ENCODE measurements around the gene FOXK1.

FOXK1 gene

DNA sequence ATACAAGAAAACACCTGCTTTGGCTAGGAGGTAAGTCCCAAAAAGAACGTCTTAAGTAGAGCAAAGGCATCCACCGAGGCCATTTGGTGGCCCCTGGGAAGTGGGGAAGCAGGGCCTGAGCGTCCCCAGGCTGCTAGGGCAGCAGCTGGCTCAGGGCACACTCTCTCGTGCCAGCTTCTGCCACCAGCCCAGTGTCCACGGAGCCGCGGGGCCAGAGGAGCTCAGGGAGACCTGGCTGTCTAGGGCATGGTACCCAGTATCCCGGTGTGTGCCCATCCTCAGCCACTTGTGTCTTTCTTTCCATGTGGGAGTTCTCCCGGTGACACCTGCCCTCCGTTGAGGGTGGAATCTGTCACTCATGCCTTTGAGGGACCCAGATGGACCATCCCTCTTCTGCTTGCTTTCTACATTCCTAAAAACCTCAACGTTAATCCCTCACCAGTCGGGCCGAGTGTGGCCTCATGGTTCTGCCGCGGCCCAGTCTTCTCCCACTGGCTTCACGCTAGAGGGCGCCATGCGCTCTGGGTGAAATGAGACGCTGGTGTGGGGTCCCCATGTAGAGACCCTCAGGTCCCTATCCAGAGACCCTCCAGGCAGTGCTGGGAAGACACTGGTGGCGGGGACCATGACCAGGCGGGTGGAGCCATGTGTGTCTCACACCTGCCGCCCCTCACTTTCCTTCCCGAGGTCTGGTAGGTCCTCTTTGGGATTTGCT lies 83.8 kb downstream of the FOXK1 start:
- no peak for DNase-seq (ENCODE audit: low spot score)

DNA sequence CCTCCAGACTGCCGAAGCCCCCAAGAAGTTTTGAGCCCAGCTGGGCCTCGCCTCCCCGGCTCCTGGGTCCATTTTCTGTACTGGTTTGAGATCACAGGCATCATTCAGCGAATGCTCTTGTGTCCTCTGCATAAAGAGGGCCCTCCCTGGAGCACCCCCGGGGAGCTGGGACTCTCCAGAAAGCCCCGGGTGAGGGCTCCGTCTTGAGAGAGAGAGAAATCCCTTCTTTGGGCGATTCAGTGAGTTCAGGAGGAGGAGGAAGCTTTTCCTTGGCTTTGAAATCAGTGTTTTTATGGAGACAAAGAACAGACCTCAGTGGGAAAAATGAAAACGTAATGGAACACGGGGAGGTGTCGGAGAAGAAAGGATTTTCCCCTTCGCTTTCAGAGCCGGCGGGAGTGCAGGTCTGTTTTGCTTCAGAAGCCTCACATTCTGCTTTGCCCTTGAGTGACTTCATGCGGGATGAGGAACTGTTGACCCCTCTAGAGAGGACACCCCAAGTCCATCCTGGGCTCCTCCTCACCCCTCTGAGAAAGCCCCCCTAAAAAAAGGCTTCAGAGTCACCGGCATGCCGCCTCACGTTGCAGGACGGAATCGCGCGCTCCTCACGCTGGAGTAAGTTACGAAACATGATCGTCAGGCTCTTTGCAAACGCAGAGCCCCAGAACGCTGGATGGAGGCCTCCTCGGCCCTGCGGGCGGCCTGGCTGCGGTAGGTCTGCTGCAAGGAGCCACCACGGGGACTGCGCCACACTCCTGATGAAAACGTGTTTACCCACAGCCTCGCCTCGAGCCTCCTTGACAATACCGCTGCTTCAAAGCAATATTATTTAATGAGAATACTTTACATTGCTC lies 84.8 kb downstream of the FOXK1 start:
- DNase-seq (ENCODE audit: low spot score): no peak

DNA sequence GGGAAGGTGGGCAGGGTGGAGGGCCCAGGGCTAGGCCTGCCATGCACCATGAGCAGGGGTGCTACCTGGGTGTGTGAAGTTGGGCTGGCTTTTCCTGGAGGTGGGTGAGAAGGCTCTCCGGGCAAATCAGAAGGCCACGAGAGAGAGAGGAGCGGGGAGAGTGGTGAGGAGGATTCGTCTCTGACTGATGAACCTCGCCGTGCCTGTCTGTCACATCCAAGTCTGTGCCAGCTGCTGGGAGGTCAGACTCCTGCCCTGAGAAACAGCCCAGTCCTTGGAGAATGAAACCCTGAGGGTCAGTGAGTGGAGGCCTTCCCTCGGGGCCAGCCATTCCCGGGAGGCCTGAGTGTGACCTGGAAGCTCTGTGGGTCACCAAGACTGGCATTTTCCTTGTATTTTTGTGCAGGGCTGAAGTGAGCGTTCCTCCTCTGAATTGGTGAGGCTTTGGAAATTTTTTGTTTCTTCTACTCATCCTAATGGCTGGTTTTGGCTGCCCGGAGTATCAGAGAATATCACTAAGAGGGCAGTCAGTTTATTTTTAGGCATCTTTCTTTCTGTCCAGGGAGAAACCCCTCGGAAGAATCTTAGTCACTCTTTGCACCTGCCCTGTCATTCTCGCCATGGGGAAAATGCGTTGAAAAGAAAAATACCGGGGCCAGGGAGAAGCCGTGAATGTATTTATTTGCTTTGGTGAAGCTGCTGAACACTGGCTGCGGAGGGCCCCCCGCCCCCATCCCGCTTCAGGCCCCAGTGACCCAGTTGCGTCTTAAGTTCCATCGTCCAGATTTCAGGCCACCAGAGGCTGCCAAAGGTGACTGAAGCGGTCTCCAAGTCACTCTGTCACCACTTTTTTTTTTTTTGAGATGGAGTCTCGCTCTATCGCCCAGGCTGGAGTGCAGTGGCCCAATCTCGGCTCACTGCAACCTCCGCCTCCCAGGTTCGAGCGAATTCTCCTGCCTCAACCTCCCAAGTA lies 86.8 kb downstream of the FOXK1 start:
- no peak for DNase-seq (ENCODE audit: low spot score)

DNA sequence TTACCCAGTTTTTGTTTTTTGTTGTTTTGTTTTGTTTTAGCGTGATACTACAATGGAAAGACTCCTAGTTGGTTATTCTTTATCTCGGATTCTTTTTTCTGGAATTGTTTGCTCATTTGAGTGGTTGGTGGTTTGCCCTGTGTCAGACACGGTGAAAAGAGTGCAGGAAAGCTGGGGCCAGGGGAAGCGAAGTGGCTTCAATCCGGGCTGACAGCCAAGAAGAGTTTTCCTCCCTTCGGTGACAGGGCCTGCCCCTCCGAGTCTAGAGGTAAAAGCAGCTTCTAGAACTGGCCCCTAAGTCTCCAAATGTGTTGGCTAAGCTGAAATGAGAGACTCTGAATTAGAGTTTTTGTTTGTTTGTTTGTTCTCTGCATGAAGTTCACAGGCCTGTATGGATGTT lies 87.7 kb downstream of the FOXK1 start:
- DNase-seq (ENCODE audit: low spot score): no peak

GRCh38 chr7:4770886-4771285 lies 88.8 kb downstream of the FOXK1 start:
- DNase-seq (ENCODE audit: low spot score): no peak

GRCh38 chr7:4771737-4772136 lies 89.6 kb downstream of the FOXK1 start:
- no peak for DNase-seq (ENCODE audit: low spot score)

- no peak for DNase-seq (ENCODE audit: low spot score)
Observed at GRCh38 chr7:4772306-4772705, 90.2 kb downstream of the FOXK1 start.

DNA sequence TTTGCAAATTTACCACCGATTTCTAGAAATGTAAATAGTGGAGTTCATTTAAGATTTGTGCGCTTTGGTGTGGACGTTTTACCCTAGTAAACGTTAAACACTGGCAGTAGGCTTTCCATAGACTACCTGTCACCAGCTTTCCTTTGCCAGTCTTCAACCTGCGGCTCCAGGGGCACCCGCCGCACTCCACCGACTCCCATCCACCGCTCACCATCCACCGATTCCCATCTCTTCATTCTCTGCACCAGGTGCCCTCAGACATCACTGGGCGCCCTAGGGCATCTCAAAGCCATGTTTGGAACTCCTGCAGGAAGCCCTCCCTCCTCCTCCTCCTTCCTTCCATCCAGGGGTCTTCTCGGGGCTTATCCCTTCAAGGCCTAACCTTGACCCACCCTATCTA lies 91.9 kb downstream of the FOXK1 start:
- no peak for DNase-seq (ENCODE audit: low spot score)

DNA sequence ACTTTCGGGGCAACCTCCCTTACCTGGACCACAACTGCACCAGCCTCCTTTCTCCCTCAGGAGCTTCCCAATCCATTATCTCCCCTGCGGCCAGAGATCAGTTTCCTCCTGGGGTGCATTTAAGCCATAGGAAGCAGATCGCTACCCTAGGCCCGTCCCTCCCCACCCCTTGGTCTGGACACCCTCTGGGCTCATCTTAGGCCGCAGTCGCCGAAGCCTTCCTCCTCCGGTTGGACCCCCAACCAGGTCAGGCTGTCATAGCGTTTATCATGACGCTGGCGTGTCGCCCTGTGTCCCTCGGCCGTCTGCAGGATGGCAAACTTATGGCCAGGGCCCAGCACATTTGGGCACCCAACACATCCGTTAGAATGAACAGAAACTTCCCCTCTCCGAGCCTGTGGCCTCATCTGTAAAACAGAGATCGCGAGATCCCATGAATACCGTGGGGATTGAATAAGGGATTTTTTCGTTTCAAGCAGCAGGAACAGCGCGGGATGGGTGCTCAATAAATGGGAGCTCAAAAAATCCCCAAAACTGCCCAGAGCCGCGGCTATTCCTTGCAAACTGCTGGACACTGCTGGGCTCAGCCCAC lies 92.7 kb downstream of the FOXK1 start:
- peak; percentile 66 for DNase-seq (ENCODE audit: low spot score)

GRCh38 chr7:4775250-4775847 lies 93.3 kb downstream of the FOXK1 start, which contains the start of gene AP5Z1:
Gene AP5Z1 (plus strand): TSS chr7:4775623. CDS start chr7:4775716, 93 bp downstream.
- DNase-seq (ENCODE audit: low spot score): peak; percentile 98

GRCh38 chr7:4775848-4776623 lies 93.9 kb downstream of the FOXK1 start:
- DNase-seq (ENCODE audit: low spot score): peak; percentile 43

DNA sequence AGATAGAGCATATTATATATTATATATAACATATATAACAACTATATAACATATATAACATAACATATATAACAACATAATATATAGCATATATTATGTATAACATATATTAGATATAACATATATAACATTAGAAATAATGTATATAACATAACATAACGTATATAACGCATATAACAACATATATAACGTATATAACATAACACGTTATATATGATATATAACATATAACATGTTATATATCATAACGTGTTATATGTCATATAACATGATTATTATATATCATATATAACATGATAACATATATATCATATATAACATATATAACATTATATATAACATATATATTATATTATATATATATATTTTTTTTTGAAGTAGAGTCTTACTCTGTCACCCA lies 97.0 kb downstream of the FOXK1 start:
- no peak for DNase-seq (ENCODE audit: low spot score)

DNA sequence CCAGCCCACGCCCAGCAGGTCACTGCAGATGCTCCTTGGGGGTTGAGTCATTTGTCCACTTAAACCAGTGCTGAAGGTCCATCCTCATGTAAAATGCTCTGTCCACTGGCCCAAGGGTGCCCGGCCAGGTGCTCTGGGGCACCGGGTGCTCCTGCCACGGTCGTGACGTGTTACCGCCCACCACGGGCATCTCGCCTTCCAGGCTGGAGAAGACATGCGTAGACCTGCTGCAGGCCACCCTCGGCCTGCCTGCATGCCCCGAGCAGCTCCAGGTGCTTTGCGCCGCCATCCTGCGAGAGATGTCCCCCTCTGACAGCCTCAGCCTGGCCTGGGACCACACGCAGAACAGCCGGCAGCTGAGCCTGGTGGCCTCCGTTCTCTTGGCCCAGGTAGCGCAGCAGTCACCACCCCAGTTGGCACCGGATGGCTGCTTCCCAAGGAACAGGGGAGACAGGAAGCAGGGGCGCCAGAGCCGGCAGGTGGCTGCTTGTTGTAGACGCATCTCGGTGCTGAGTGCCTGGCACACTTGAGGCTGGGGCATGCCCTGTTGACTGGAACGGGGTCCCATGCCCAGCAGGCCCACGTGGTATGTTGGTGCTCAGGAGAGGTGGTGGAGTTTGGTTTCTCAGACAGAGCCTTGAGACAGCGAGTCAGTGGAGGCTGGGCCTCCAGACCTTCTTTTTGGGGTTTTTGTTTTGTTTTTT lies 99.4 kb downstream of the FOXK1 start:
- no peak for DNase-seq (ENCODE audit: low spot score)

DNA sequence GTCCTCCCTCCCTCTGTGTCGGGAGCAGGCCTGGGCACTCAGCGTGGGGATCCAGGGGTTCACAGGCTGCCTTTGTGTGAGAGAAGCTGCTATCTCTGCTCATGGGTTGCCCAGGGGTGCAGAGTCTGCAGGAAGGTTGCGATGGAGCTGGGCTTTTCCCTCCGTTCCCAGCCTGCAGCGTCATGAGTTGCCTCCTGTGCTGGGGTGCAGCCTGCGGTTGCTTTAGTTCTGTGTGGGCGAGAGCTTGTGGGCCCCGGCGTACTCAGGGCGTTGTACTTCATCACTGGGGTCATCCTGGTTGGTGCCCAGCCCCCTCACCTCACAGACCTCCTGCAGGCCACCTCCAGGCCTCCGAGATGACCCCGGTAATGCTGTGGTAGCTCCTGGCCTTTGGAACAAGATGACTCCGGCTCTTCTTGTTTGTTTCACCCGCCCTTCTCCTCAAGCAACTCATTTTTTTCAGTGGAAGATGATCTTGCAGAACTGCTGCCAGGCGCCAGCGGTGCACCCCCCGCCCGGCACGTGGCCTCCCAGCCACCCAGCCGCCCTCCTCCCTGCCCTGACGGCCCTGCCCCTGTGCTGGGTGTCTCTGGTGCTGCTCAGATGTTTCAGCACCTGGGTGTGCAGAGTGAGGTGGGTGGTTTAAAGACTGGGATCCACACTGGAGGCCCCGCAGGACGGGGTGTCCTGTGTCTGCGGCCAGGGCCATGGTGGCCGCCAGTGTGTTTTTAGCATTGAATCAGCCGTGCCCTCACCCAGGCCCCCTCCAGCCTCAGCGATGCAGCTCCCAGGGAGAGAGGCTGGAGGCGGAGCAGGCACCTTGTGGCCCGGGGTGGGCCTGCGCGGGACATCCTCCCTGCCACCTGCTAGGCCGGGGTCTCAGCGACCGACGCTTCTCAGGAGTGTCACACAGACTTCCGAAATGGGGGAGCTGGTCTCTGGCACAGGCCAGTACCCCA lies 100.5 kb downstream of the FOXK1 start:
- DNase-seq (ENCODE audit: low spot score): no peak

- no peak for DNase-seq (ENCODE audit: low spot score)
Observed at GRCh38 chr7:4783292-4783652, 101.2 kb downstream of the FOXK1 start.

- DNase-seq (ENCODE audit: low spot score): no peak
Observed at GRCh38 chr7:4783762-4784351, 101.8 kb downstream of the FOXK1 start.

GRCh38 chr7:4784799-4785198 lies 102.7 kb downstream of the FOXK1 start:
- DNase-seq (ENCODE audit: low spot score): no peak

DNA sequence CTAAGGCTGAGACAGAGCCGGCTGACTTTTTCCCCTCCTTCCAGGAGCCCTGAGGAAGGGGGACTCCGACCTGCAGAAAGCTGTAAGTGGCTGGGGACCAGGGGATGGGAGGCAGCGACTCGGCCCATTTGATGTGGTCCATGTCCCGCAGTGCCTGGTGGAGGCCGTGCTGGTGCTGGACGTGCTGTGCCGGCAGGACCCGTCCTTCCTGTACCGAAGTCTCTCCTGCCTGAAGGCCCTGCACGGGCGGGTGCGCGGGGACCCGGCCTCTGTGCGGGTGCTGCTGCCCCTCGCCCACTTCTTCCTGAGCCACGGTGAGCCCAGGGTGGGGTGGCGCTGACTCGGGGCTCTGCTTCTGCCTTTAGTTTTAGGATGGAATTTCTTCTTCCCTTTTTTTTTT lies 103.3 kb downstream of the FOXK1 start:
- DNase-seq (ENCODE audit: low spot score): no peak

All from COLO829 (cell line).